ENCODE measurements around the gene MRPL53. TPM values are rescaled to one million over a fixed set of nuclear protein-coding genes. Genes with fewer than 3 reads are reported as not detected.
"Not testable (repeated sequence)": the region's sequence is repeated elsewhere in the genome, so short reads cannot be mapped to it uniquely, and the experiment has no call there.

MRPL53 gene
- total RNA-seq, 6 experiments from 2014 or later: 74.5 to 120 (median 97.7) TPM

- TF ChIP-seq, protein P1, sequence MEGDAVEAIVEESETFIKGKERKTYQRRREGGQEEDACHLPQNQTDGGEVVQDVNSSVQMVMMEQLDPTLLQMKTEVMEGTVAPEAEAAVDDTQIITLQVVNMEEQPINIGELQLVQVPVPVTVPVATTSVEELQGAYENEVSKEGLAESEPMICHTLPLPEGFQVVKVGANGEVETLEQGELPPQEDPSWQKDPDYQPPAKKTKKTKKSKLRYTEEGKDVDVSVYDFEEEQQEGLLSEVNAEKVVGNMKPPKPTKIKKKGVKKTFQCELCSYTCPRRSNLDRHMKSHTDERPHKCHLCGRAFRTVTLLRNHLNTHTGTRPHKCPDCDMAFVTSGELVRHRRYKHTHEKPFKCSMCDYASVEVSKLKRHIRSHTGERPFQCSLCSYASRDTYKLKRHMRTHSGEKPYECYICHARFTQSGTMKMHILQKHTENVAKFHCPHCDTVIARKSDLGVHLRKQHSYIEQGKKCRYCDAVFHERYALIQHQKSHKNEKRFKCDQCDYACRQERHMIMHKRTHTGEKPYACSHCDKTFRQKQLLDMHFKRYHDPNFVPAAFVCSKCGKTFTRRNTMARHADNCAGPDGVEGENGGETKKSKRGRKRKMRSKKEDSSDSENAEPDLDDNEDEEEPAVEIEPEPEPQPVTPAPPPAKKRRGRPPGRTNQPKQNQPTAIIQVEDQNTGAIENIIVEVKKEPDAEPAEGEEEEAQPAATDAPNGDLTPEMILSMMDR (IDR thresholded peaks at IDR 0.05): no peak
- no peaks in the 10 kb centered on the region for H3K9me3 Mint-ChIP-seq
- H3K27me3 Mint-ChIP-seq (ENCODE audit: insufficient read depth): no peaks in the 10 kb centered on the region; the same call in 1 of the 2 replicates
- H3K4me3 Mint-ChIP-seq: no peak overlapping the region
- no peak overlapping the region for H3K27ac Mint-ChIP-seq
- no peaks in the 10 kb centered on the region for H3K36me3 Mint-ChIP-seq (ENCODE audit: low read depth)
- no peak for DNase-seq
- peaks cover 21% of the 10 kb centered on the region for H3K4me1 Mint-ChIP-seq (ENCODE audit: low read depth)
Observed at GRCh38 chr2:74450570-74451190, 21.8 kb downstream of the MRPL53 start.

DNA sequence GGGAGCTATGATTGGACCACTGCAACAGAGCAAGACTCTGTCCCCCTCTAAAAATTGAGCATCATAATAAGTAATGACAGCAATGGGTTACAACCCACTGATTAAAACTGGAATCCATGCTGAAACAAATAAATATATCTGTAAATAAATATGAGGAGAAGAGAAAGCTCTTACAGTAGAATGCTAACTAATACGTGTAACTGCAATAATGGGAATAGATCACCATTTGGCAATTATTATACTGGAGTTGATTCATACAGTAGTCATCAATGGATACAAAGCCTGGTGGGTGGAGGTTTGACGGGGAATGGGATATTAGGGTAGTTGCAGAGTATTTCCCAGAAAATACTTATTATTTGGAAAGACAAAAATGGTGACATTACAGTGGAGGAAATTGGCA is 23.7 kb downstream of the MRPL53 start:
- H3K4me3 Mint-ChIP-seq: no peak overlapping the region
- DNase-seq: no peak

DNA sequence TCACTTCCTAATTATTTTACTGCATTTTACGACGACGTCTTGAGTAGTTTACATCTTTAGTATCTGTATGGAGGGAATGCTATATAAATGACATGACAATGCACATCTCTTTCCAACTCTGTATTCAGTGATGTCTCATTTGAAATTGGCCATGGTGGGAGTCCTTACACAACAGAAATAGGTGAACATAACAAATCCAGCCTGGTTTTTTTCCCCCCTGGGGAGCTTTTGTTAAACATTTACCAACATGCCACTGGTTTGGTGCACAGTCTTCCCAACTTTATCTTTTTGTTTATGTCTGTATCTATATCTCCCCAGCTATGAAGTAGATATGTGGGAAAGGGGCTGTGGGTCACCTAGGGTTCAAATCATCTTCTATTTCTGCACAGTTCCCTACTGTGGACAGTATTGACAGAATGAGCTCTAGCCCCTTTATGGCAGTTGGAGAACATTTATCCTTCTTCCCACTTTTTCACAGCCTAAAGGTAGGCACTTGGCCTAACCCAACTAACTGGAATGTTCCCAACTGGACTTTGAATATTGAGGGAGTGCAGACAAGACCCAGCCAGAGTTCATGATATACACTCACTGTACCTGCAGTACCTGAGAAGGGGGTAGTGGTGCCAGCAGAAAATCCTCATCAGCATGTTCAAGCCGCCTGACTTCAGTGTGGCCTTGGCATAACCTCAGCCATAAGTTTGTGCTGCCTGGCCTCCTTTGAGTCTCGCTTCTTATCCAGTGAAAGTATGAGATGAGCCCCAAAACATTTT is 25.1 kb downstream of the MRPL53 start:
- H3K4me3 Mint-ChIP-seq: no peak overlapping the region
- no peak overlapping the region for H3K27ac Mint-ChIP-seq
- H3K4me1 Mint-ChIP-seq (ENCODE audit: low read depth): peaks cover 17% of the 10 kb centered on the region
- DNase-seq: no peak
- no peaks in the 10 kb centered on the region for H3K36me3 Mint-ChIP-seq (ENCODE audit: low read depth)
- TF ChIP-seq, protein P1 (IDR thresholded peaks at IDR 0.05): no peak
- no peaks in the 10 kb centered on the region for H3K9me3 Mint-ChIP-seq
- no peaks in the 10 kb centered on the region; the same call in 1 of the 2 replicates for H3K27me3 Mint-ChIP-seq (ENCODE audit: insufficient read depth)

More for the DNA sequence above, 23.7 kb downstream of the MRPL53 start:
- TF ChIP-seq, protein P1 (IDR thresholded peaks at IDR 0.05): no peak
- no peaks in the 10 kb centered on the region for H3K36me3 Mint-ChIP-seq (ENCODE audit: low read depth)
- peaks cover 17% of the 10 kb centered on the region for H3K4me1 Mint-ChIP-seq (ENCODE audit: low read depth)
- no peaks in the 10 kb centered on the region for H3K9me3 Mint-ChIP-seq
- no peaks in the 10 kb centered on the region; the same call in 1 of the 2 replicates for H3K27me3 Mint-ChIP-seq (ENCODE audit: insufficient read depth)
- H3K27ac Mint-ChIP-seq: no peak overlapping the region

DNA sequence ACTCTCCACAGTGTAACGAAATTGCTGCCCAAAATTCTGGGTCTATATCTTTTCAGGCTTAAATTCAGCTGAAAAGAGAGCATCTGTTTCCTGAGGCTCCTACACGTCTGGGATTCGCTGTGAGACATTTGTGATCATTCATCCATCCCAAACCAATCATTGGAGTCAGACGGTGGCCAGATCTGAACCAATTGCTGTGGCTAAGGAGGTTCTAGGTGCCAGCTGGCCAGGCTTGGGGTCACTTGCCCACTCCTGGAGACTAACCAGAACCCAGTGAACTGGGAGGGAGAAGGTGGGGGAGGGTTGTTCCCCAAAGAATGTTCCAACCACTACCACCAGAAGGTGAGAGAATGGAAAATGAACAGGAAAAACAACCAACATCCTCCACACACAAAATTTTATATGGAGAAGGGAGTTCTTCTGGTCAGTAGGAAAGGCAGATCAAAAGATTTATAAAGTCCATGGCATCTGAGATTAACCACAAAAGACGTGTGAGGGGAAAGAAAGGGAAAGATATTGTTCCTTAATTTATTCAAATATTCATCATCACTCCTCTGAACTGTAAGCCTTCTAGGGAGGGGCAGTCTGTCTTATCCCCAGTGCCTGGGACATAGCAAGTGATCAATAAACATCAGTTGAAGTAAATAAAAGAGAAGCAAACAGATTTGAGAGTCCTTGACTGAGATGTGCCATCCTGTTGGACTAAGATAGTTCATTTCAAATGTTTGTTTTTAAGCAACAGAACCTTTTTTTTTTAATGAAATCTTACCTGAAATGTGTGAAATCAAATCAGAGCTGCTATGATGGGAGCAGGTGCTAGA is 27.8 kb downstream of the MRPL53 start:
- Mint-ChIP-seq H3K27me3 (ENCODE audit: insufficient read depth) (no peaks in the 10 kb centered on the region; the same call in 1 of the 2 replicates), H3K9me3 (no peaks in the 10 kb centered on the region), H3K27ac (no peak overlapping the region), H3K4me3 (no peak overlapping the region), H3K36me3 (ENCODE audit: low read depth) (no peaks in the 10 kb centered on the region), H3K4me1 (ENCODE audit: low read depth) (peaks cover 25% of the 10 kb centered on the region)
- TF ChIP-seq, protein P1 (IDR thresholded peaks at IDR 0.05): no peak
- DNase-seq: no peak

DNA sequence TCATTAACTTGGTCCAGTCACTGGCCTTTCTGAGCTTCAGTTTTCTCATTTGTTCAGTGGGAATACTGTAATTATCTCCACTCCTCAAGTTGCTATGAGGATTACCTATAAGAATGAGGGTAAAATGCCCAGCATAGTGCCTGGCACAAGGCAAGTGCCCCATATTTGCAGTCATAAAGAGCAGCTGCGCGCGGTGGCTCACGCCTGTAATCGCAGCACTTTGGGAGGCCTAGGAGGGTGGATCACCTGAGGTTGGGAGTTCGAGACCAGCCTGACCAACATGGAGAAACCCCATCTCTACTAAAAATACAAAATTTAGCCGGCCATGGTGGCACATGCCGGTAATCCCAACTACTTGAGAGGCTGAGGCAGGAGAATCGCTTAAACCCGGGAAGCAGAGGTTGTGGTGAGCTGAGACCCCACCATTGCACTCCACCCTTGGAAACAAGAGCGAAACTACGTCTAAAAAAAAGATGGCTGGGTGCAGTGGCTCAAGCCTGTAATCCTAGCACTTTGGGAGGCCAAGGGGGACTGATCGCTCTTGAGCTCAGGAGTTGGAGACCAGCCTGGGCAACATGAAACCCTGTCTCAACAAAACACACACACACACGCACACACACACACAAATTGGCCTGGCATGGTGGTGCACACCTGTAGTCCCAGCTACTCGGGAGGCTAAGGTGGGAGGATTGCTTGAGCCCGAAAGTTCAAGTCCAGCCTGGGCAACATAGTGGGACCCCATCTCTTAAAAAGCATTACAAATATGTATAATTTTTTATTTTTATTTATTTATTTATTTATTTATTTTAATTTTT is 29.8 kb downstream of the MRPL53 start:
- not testable (repeated sequence) for H3K27ac Mint-ChIP-seq; H3K4me3 Mint-ChIP-seq; DNase-seq; H3K9me3 Mint-ChIP-seq; H3K27me3 Mint-ChIP-seq (ENCODE audit: insufficient read depth); H3K36me3 Mint-ChIP-seq (ENCODE audit: low read depth)
- peaks cover 39% of the 10 kb centered on the region for H3K4me1 Mint-ChIP-seq (ENCODE audit: low read depth)

Data from HFFc6 (cell line).